Activated B cell treated with CpG ODN at 0.5 μM for 24 hours (primary cell): Measurements from ENCODE around the gene SHROOM4. TPM values are rescaled to one million over a fixed set of nuclear protein-coding genes. Genes with fewer than 3 reads are reported as not detected.

Source experiments
- ATAC-seq: fragments of 200-7000 bp; cut with Tn5 transposase; one replicate; pipeline ENCODE4 v1.10.0; 2021; ENCODE audit warnings: low read depth, mild to moderate bottlenecking, moderate library complexity
- CTCF ChIA-PET: fragments of 350-600 bp; sonication (Branson Sonifier 250); formaldehyde crosslinking; loops from one replicate; lab custom pipeline; 2021; ENCODE audit warnings: antibody characterized with exemption; lab: Charles Lee
- POLR2A ChIA-PET: fragments of 350-600 bp; sonication (Branson Sonifier 250); formaldehyde crosslinking; loops from one replicate; lab custom pipeline; 2021; ENCODE audit warnings: antibody characterized with exemption; lab: Charles Lee
- DNase-seq: peaks from one replicate; pipeline ENCODE4 v3.0.0; 2022
- H3K27ac Mint-ChIP-seq: one replicate; pipeline ENCODE4 v1.8.0; 2020; ENCODE audit warnings: mixed read lengths
- H3K27me3 Mint-ChIP-seq: one replicate; pipeline ENCODE4 v1.8.0; 2021; ENCODE audit warnings: mixed read lengths
- H3K36me3 Mint-ChIP-seq: one replicate; pipeline ENCODE4 v1.8.0; 2021; ENCODE audit warnings: low read depth, mixed read lengths
- H3K4me1 Mint-ChIP-seq: one replicate; pipeline ENCODE4 v1.8.0; 2021; ENCODE audit warnings: mixed read lengths
- H3K4me3 Mint-ChIP-seq: one replicate; pipeline ENCODE4 v1.8.0; 2020; ENCODE audit warnings: mild to moderate bottlenecking, mixed read lengths
- H3K9me3 Mint-ChIP-seq: one replicate; pipeline ENCODE4 v1.8.0; 2020; ENCODE audit warnings: mixed read lengths
- intact Hi-C: fragments of 100-400 bp; cut with micrococcal nuclease; formaldehyde crosslinking; loops from one replicate; pipeline ENCODE4 v1.15.1; 2024
- total RNA-seq: library from RNA; stranded (reverse); gene quantifications from 2 replicates; pipeline ENCODE4 v1.2.3, GENCODE V29; 2022
- TF ChIP-seq, protein P1 (sequence below): fragments of 200-600 bp; IDR thresholded peaks from one replicate; pipeline ENCODE4 v1.8.0; 2022; ENCODE audit warnings: antibody characterized with exemption, mild to moderate bottlenecking

Gene SHROOM4
- total RNA-seq, 1 donor from 2014 or later: not detected

DNA sequence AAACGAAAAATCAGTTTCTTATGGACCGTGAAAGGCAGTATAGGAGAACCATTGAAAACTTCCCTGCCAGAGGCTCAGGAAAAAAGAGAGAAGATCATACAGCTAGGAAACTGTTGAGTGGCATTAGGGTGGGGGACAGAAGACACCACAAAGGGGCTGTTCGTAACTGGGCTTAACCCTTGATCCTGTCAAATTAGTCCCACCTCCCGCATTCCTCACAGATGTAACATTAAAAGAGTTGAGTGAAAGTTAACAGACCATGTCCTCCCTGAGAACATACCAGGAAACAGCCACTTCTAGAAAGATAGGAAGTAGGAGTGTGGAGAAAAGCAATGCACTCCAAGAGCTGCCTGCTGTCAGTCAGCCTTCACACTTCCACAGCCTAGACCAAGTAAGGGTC is 8.7 kb downstream of the SHROOM4 start:
- H3K9me3 Mint-ChIP-seq: no peaks in the 10 kb centered on the region
- DNase-seq: no peak
- ChIA-PET CTCF (no interaction called here), POLR2A (no interaction called here)
- H3K4me1 Mint-ChIP-seq: no peaks in the 10 kb centered on the region
- no peak for ATAC-seq
- TF ChIP-seq, protein P1, sequence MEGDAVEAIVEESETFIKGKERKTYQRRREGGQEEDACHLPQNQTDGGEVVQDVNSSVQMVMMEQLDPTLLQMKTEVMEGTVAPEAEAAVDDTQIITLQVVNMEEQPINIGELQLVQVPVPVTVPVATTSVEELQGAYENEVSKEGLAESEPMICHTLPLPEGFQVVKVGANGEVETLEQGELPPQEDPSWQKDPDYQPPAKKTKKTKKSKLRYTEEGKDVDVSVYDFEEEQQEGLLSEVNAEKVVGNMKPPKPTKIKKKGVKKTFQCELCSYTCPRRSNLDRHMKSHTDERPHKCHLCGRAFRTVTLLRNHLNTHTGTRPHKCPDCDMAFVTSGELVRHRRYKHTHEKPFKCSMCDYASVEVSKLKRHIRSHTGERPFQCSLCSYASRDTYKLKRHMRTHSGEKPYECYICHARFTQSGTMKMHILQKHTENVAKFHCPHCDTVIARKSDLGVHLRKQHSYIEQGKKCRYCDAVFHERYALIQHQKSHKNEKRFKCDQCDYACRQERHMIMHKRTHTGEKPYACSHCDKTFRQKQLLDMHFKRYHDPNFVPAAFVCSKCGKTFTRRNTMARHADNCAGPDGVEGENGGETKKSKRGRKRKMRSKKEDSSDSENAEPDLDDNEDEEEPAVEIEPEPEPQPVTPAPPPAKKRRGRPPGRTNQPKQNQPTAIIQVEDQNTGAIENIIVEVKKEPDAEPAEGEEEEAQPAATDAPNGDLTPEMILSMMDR: no peak
- H3K4me3 Mint-ChIP-seq: no peak overlapping the region
- no peak overlapping the region for H3K27ac Mint-ChIP-seq
- H3K27me3 Mint-ChIP-seq: peaks cover 2% of the 10 kb centered on the region
- H3K36me3 Mint-ChIP-seq: no peaks in the 10 kb centered on the region
- intact Hi-C loops: no loop called here

DNA sequence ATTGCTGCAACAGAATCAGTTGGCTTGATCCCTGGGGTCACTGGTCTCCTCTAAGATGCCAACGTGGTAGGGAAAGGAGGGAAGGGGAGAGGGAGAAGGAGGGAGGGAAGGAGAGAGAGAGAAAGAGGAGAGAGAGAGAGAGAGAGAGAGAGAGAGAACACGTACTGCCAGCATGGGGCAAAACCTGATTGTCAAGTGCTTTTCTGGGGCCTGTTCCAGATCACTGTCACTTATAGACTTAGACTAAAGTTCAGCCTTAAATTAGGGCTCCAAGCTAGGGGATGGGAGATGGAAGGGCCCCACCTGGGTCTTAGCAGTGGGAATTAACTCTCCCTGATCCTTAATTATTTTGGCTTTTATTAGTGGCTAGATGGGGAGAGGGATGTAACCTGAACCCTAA is 12.9 kb downstream of the SHROOM4 start:
- Mint-ChIP-seq H3K36me3 (no peaks in the 10 kb centered on the region), H3K27me3 (no peaks in the 10 kb centered on the region), H3K4me3 (no peak overlapping the region), H3K4me1 (no peaks in the 10 kb centered on the region), H3K27ac (no peak overlapping the region), H3K9me3 (no peaks in the 10 kb centered on the region)
- ChIA-PET POLR2A (no interaction called here), CTCF (no interaction called here)
- TF ChIP-seq, protein P1: no peak
- no peak for ATAC-seq
- intact Hi-C loops: no loop called here
- DNase-seq: no peak

DNA sequence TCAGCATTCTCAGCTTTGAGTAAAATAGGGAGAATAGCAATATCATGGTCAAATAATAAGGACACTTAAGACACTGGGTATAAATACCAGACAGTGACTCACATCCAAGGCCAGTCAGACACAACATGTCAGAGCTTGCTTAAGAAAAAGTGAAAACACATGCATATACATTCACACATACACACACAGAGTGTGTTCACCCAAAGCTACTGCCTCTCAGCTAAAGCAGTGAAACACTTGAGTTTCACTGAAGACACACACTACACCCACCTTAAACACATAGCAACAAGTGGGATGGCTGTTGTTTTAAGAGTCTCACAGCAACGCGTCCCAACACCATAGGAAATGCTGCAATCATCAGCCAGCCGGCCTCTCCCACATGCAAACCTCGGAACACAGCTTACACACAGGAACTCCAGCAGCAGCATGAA is 14.4 kb downstream of the SHROOM4 start:
- H3K36me3 Mint-ChIP-seq: no peaks in the 10 kb centered on the region
- TF ChIP-seq, protein P1: no peak
- no peak for ATAC-seq
- CTCF ChIA-PET: no interaction called here
- no peaks in the 10 kb centered on the region for H3K27me3 Mint-ChIP-seq
- no peak for DNase-seq
- POLR2A ChIA-PET: no interaction called here
- intact Hi-C loops: no loop called here
- no peak overlapping the region for H3K27ac Mint-ChIP-seq
- H3K4me3 Mint-ChIP-seq: no peak overlapping the region
- no peaks in the 10 kb centered on the region for H3K4me1 Mint-ChIP-seq
- H3K9me3 Mint-ChIP-seq: no peaks in the 10 kb centered on the region

DNA sequence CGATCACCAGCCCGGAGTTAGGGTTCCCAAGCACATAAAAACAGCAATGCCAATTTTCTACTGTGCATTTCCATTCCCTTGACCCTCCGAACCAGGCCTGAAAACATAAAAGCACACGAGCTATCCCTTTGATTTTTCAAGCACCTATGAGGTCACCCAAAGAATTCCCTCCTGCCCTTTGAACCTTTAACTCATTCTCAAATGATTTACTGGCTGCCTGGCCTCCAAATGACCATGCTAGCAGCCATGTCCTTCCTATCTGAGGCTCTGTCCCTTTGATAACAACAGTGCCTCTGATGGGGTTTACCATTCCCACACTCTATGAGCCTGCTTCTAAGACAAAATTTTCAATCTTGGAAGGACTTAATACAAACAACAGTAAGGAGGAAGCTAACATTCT is 15.2 kb downstream of the SHROOM4 start:
- ATAC-seq (no peak), DNase-seq (no peak)
- Mint-ChIP-seq H3K27me3 (no peaks in the 10 kb centered on the region), H3K27ac (no peak overlapping the region), H3K36me3 (no peaks in the 10 kb centered on the region), H3K4me1 (no peaks in the 10 kb centered on the region), H3K4me3 (no peak overlapping the region), H3K9me3 (no peaks in the 10 kb centered on the region)
- TF ChIP-seq, protein P1: no peak
- intact Hi-C loops: no loop called here
- CTCF ChIA-PET: no interaction called here
- POLR2A ChIA-PET: no interaction called here

DNA sequence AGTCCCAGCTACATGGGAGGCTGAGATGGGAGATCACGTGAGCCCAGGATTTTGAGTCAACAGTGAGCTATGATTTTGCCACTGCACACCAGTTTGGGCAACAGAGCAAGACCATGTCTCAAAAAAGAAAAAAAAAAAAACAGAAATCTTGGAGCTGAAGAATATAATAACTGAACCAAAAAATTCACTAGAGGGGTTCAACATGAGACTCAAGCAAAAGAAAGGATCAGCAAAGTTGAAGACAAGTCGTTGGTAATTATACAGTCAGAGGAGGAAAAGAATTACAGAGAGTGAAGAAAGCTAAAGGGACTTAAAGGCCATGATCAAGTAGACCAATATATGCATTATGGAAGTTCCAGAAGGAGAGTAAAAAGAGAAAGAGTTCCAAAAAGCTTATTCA is 26.9 kb downstream of the SHROOM4 start:
- no peak overlapping the region for H3K4me3 Mint-ChIP-seq
- ChIA-PET CTCF (no interaction called here), POLR2A (no interaction called here)
- no peak for ATAC-seq
- no peak overlapping the region for H3K27ac Mint-ChIP-seq
- no peaks in the 10 kb centered on the region for H3K4me1 Mint-ChIP-seq
- no peak for DNase-seq
- H3K36me3 Mint-ChIP-seq: no peaks in the 10 kb centered on the region
- intact Hi-C loops: no loop called here
- peaks cover 3% of the 10 kb centered on the region for H3K27me3 Mint-ChIP-seq
- TF ChIP-seq, protein P1: no peak
- H3K9me3 Mint-ChIP-seq: no peaks in the 10 kb centered on the region
